Nephron progenitor cell (in vitro differentiated cells): ENCODE measurements around the gene ASIC3.

Experiments
- DNase-seq: peaks from one replicate; pipeline ENCODE4 v3.0.0; 2021
- H3K27ac Mint-ChIP-seq: 2 replicates; pipeline ENCODE4 v1.8.0; 2021; ENCODE audit warnings: mild to moderate bottlenecking, moderate library complexity, mixed read lengths
- H3K27me3 Mint-ChIP-seq: 2 replicates; pipeline ENCODE4 v1.8.0; 2021; ENCODE audit warnings: mild to moderate bottlenecking, low read depth, mixed read lengths; ENCODE audit not compliant: poor library complexity
- H3K36me3 Mint-ChIP-seq: 2 replicates; pipeline ENCODE4 v1.8.0; 2021; ENCODE audit warnings: low read depth, mixed read lengths
- H3K4me1 Mint-ChIP-seq: 2 replicates; pipeline ENCODE4 v1.8.0; 2021; ENCODE audit warnings: mixed read lengths
- H3K4me3 Mint-ChIP-seq: 2 replicates; pipeline ENCODE4 v1.8.0; 2021; ENCODE audit warnings: mild to moderate bottlenecking, moderate library complexity, mixed read lengths
- H3K9me3 Mint-ChIP-seq: 2 replicates; pipeline ENCODE4 v1.8.0; 2021; ENCODE audit warnings: mild to moderate bottlenecking, moderate library complexity, mixed read lengths
- TF ChIP-seq, protein P1 (sequence below): fragments of 200-600 bp; sonication (generic); IDR thresholded peaks from 2 replicates; pipeline ENCODE4 v1.5.0; 2021; ENCODE audit warnings: antibody characterized with exemption

ASIC3 gene

DNA sequence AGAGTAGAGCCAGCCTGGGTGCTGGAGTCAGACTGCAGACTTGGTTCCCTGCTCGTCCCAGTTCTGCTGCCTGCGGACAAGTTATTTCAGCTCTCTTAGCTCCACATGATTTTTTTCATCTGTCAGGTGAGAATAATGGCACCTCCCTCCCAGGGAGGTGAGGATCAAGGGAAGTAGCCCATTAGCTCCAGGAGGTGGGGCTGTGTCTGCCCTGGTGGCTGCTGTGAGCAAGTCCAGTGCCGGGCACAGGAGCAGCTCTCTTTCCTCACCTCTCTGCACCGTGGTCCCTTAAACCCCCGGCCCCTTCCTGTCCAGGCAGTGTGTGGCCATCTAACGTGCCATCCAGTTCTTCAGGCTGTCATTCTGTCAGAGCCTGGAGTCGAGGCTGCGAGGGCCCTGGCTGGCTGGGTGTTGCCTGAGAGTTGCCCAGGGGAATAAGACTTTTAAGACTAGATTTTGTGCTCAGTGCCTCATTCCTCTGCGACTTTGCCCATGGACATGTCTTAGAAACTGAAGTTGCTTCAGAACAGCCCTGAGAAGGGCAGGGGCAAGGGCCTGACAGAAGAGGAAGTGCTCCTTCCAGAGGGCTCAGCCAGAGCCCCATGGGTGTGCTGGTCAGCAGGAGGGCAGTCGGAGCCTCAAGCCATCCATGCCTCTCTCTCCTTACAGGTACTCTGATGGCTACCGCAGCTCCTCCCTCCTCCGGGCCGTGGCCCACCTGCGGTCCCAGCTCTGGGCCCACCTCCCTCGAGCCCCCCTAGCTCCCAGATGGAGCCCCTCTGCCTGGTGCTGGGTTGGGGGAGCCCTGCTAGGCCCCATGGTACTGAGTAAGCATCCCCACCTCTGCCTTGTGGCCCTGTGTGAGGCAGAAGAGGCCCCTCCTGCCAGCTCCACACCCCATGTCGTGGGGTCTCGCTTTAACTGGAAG, 15.1 kb upstream of the ASIC3 start:
- no peaks in the 10 kb centered on the region for H3K27me3 Mint-ChIP-seq
- peaks cover 9% of the 10 kb centered on the region for H3K4me1 Mint-ChIP-seq
- H3K4me3 Mint-ChIP-seq, result no peak overlapping the region
- no peak for DNase-seq
- H3K36me3 Mint-ChIP-seq, result no peaks in the 10 kb centered on the region
- H3K27ac Mint-ChIP-seq, result no peak overlapping the region
- H3K9me3 Mint-ChIP-seq, result no peaks in the 10 kb centered on the region
- TF ChIP-seq, protein P1, sequence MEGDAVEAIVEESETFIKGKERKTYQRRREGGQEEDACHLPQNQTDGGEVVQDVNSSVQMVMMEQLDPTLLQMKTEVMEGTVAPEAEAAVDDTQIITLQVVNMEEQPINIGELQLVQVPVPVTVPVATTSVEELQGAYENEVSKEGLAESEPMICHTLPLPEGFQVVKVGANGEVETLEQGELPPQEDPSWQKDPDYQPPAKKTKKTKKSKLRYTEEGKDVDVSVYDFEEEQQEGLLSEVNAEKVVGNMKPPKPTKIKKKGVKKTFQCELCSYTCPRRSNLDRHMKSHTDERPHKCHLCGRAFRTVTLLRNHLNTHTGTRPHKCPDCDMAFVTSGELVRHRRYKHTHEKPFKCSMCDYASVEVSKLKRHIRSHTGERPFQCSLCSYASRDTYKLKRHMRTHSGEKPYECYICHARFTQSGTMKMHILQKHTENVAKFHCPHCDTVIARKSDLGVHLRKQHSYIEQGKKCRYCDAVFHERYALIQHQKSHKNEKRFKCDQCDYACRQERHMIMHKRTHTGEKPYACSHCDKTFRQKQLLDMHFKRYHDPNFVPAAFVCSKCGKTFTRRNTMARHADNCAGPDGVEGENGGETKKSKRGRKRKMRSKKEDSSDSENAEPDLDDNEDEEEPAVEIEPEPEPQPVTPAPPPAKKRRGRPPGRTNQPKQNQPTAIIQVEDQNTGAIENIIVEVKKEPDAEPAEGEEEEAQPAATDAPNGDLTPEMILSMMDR, result no peak

- H3K4me3 Mint-ChIP-seq, result no peak overlapping the region
- no peak overlapping the region for H3K27ac Mint-ChIP-seq
- H3K4me1 Mint-ChIP-seq, result peaks cover 9% of the 10 kb centered on the region
- no peaks in the 10 kb centered on the region for H3K9me3 Mint-ChIP-seq
- DNase-seq, result no peak
- TF ChIP-seq, protein P1, result no peak
- H3K27me3 Mint-ChIP-seq, result no peaks in the 10 kb centered on the region
- no peaks in the 10 kb centered on the region for H3K36me3 Mint-ChIP-seq
These were observed 14.5 kb upstream of the ASIC3 start for GRCh38 chr7:151033864-151034249.

DNA sequence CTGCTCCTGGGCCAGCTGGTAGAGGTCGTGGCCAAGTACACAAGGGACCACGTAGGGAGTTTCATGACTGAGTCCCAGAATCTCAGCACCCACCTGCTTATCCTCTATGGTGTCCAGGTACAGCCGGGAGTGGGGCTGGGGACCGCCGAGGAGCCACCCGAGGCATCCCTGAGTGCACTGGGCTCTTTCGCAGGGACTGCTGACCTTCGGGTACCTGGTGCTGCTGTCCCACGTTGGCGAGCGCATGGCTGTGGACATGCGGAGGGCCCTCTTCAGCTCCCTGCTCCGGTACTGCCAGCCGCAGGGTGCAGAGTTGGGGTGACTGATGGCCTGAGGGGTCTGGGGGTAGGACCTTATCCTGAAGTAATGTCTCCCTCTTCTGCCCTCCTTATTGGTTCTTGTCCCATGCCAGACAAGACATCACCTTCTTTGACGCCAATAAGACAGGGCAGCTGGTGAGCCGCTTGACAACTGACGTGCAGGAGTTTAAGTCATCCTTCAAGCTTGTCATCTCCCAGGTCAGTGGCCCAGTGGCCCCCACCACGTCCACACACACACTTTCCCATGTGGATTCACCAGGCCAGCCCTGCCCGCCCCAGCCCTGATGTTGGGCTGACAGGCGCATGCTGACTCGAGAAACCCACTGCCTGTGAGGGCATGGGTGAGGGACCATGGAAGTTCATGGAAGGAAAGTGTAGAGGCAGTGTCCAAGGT, 13.9 kb upstream of the ASIC3 start:
- Mint-ChIP-seq H3K9me3 (no peaks in the 10 kb centered on the region), H3K4me3 (no peak overlapping the region), H3K27me3 (no peaks in the 10 kb centered on the region), H3K4me1 (peaks cover 10% of the 10 kb centered on the region), H3K36me3 (no peaks in the 10 kb centered on the region), H3K27ac (no peak overlapping the region)
- TF ChIP-seq, protein P1, result no peak
- DNase-seq, result no peak

GRCh38 chr7:151035026-151035717, 13.2 kb upstream of the ASIC3 start:
- Mint-ChIP-seq H3K4me3 (no peak overlapping the region), H3K27ac (peak overlapping the region; percentile 78), H3K4me1 (peaks cover 17% of the 10 kb centered on the region), H3K36me3 (no peaks in the 10 kb centered on the region), H3K27me3 (no peaks in the 10 kb centered on the region), H3K9me3 (no peaks in the 10 kb centered on the region)
- no peak for DNase-seq
- TF ChIP-seq, protein P1, result no peak

DNA sequence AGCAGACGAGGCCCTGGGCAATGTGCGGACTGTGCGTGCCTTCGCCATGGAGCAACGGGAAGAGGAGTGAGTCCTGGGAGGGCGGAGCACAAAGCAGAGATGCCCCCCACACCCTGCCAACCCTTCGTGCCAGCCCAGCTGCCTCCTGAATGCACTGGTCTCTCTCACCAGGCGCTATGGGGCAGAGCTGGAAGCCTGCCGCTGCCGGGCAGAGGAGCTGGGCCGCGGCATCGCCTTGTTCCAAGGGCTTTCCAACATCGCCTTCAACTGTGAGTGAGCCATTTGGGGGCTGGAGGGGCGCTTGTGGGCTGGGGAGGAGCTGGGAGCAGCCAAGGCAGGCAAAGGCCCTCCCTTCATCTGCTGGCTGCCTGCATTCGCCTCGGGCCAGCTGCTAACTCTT, 12.4 kb upstream of the ASIC3 start:
- TF ChIP-seq, protein P1, result no peak
- DNase-seq, result no peak
- H3K27me3 Mint-ChIP-seq, result peaks cover 5% of the 10 kb centered on the region
- H3K27ac Mint-ChIP-seq, result peak overlapping the region; percentile 78
- no peak overlapping the region for H3K4me3 Mint-ChIP-seq
- H3K36me3 Mint-ChIP-seq, result no peaks in the 10 kb centered on the region
- H3K4me1 Mint-ChIP-seq, result peaks cover 17% of the 10 kb centered on the region
- H3K9me3 Mint-ChIP-seq, result no peaks in the 10 kb centered on the region
